DND-41 (cell line): ENCODE measurements around the gene GALNT18.

Source experiments
- ATAC-seq: fragments of 200-7000 bp; cut with Tn5 transposase; 3 replicates; pipeline ENCODE4 v1.9.1; 2021; ENCODE audit warnings: low read depth; ENCODE audit not compliant: insufficient read depth
- DNase-seq: peaks from one replicate; pipeline ENCODE4 v3.0.0-alpha.2; 2020
- H2AFZ ChIP-seq: 2 replicates; pipeline ENCODE4 v1.6.0; 2012; ENCODE audit warnings: low read depth, low read length
- H3K27ac ChIP-seq: 2 replicates; pipeline ENCODE4 v1.5.1; 2012; ENCODE audit warnings: low read length, inconsistent platforms
- H3K27me3 ChIP-seq: fragments of 200-600 bp; sonication (generic); 2 replicates; pipeline ENCODE4 v1.6.0; 2012; ENCODE audit warnings: low read length, mild to moderate bottlenecking, inconsistent platforms; ENCODE audit not compliant: insufficient read depth, poor library complexity
- H3K36me3 ChIP-seq: 2 replicates; pipeline ENCODE4 v1.5.1; 2012; ENCODE audit warnings: low read length, inconsistent platforms; ENCODE audit not compliant: insufficient read depth
- H3K4me1 ChIP-seq: 2 replicates; pipeline ENCODE4 v1.5.1; 2012; ENCODE audit warnings: mild to moderate bottlenecking, low read length; ENCODE audit not compliant: insufficient read depth
- H3K4me2 ChIP-seq: 2 replicates; pipeline ENCODE4 v1.6.0; 2012; ENCODE audit warnings: mild to moderate bottlenecking, moderate library complexity, low read length, inconsistent platforms; ENCODE audit not compliant: insufficient read depth
- H3K4me3 ChIP-seq, 2 experiments: fragments of 200-600 bp in 1 of 2; shearing (Covaris generic) in 1 of 2; 2 replicates each; pipeline ENCODE4 v1.5.1; 2012 to 2016; ENCODE audit warnings: inconsistent platforms in 2 of 2, low read length in 2 of 2, mild to moderate bottlenecking in 2 of 2, low read depth in 1 of 2, moderate library complexity in 1 of 2
- H3K79me2 ChIP-seq: 2 replicates; pipeline ENCODE4 v1.6.0; 2012; ENCODE audit warnings: low read length, inconsistent platforms; ENCODE audit not compliant: insufficient read depth
- H3K9ac ChIP-seq: 2 replicates; pipeline ENCODE4 v1.6.0; 2012; ENCODE audit warnings: low read depth, mild to moderate bottlenecking, inconsistent platforms, low read length, moderate library complexity
- H3K9me3 ChIP-seq: 2 replicates; pipeline ENCODE4 v1.5.1; 2012; ENCODE audit warnings: low read length, moderate library complexity, mild to moderate bottlenecking, inconsistent platforms; ENCODE audit not compliant: insufficient read depth, severe bottlenecking
- H4K20me1 ChIP-seq: 2 replicates; pipeline ENCODE4 v1.6.0; 2012; ENCODE audit warnings: low read length; ENCODE audit not compliant: insufficient read depth
- CTCF ChIP-seq: IDR thresholded peaks from 2 replicates; pipeline ENCODE4 v1.5.1; 2012; ENCODE audit warnings: borderline replicate concordance, low read length, moderate library complexity, mild to moderate bottlenecking; ENCODE audit not compliant: poor library complexity, severe bottlenecking; ENCODE audit errors: extremely low read depth
- EZH2 ChIP-seq: IDR thresholded peaks from 3 replicates; pipeline ENCODE4 v1.6.1; 2012; ENCODE audit warnings: borderline replicate concordance, low read depth, mild to moderate bottlenecking, moderate library complexity, low read length, inconsistent platforms; ENCODE audit not compliant: severe bottlenecking

Gene GALNT18

GRCh38 chr11:11456866-11457265, 164.9 kb downstream of the GALNT18 start:
- no peak overlapping the region for H3K4me3 ChIP-seq
- H4K20me1 ChIP-seq, result no peaks in the 10 kb centered on the region
- H3K79me2 ChIP-seq, result no peaks in the 10 kb centered on the region
- no peak overlapping the region for H3K9ac ChIP-seq
- TF ChIP-seq CTCF (no peak), EZH2 (no peak)
- peaks cover 12% of the 10 kb centered on the region for H3K27me3 ChIP-seq
- ATAC-seq, result no peak
- H3K9me3 ChIP-seq, result no peaks in the 10 kb centered on the region
- no peak overlapping the region for H3K27ac ChIP-seq
- H2AFZ ChIP-seq, result no peak overlapping the region
- no peaks in the 10 kb centered on the region for H3K4me1 ChIP-seq
- DNase-seq, result no peak
- H3K36me3 ChIP-seq, result no peaks in the 10 kb centered on the region
- no peak overlapping the region for H3K4me2 ChIP-seq

- ATAC-seq (no peak), DNase-seq (no peak)
- TF ChIP-seq EZH2 (no peak), CTCF (no peak)
- no peaks in the 10 kb centered on the region for H3K79me2 ChIP-seq
- peaks cover 7% of the 10 kb centered on the region for H3K27me3 ChIP-seq
- no peak overlapping the region for H3K9ac ChIP-seq
- no peak overlapping the region for H2AFZ ChIP-seq
- H3K4me2 ChIP-seq, result no peak overlapping the region
- no peak overlapping the region for H3K4me3 ChIP-seq
- no peaks in the 10 kb centered on the region for H3K4me1 ChIP-seq
- no peaks in the 10 kb centered on the region for H4K20me1 ChIP-seq
- H3K36me3 ChIP-seq, result no peaks in the 10 kb centered on the region
- H3K27ac ChIP-seq, result no peak overlapping the region
- H3K9me3 ChIP-seq, result no peaks in the 10 kb centered on the region
Measured at GRCh38 chr11:11454671-11455223, 167.1 kb downstream of the GALNT18 start.

- Histone ChIP-seq H3K27ac (no peak overlapping the region), H3K9ac (no peak overlapping the region), H3K27me3 (peaks cover 13% of the 10 kb centered on the region), H3K9me3 (no peaks in the 10 kb centered on the region), H3K79me2 (no peaks in the 10 kb centered on the region), H3K4me1 (no peaks in the 10 kb centered on the region), H3K4me2 (no peak overlapping the region), H3K4me3 (no peak overlapping the region), H2AFZ (no peak overlapping the region), H4K20me1 (no peaks in the 10 kb centered on the region), H3K36me3 (no peaks in the 10 kb centered on the region)
- DNase-seq (no peak), ATAC-seq (no peak)
- TF ChIP-seq EZH2, result no peak
Measured at GRCh38 chr11:11451501-11452005, 170.3 kb downstream of the GALNT18 start.

GRCh38 chr11:11450744-11451362, 171.0 kb downstream of the GALNT18 start:
- no peak overlapping the region for H2AFZ ChIP-seq
- H3K4me3 ChIP-seq, result no peak overlapping the region
- H3K36me3 ChIP-seq, result no peaks in the 10 kb centered on the region
- H3K9ac ChIP-seq, result no peak overlapping the region
- TF ChIP-seq CTCF (no peak), EZH2 (no peak)
- DNase-seq (no peak), ATAC-seq (no peak)
- H3K4me2 ChIP-seq, result no peak overlapping the region
- H3K27me3 ChIP-seq, result peaks cover 13% of the 10 kb centered on the region
- no peaks in the 10 kb centered on the region for H3K79me2 ChIP-seq
- no peaks in the 10 kb centered on the region for H4K20me1 ChIP-seq
- no peaks in the 10 kb centered on the region for H3K9me3 ChIP-seq
- no peaks in the 10 kb centered on the region for H3K4me1 ChIP-seq
- H3K27ac ChIP-seq, result no peak overlapping the region
